Hepatocyte (in vitro differentiated cells): ENCODE results near the gene RPS6KC1. TPM values are rescaled to one million over a fixed set of nuclear protein-coding genes. Genes with fewer than 3 reads are reported as not detected.

Experiments
- DNase-seq: peaks from one replicate; pipeline ENCODE4 v3.0.0-alpha.2; 2016; ENCODE audit warnings: low spot score
- H2AFZ ChIP-seq: fragments of 200-600 bp; sonication (generic); 2 replicates; pipeline ENCODE4 v1.6.0; 2016; ENCODE audit warnings: antibody characterized with exemption, mild to moderate bottlenecking
- H3K27ac ChIP-seq: fragments of 200-600 bp; sonication (generic); 2 replicates; pipeline ENCODE4 v1.5.1; 2016; ENCODE audit warnings: mild to moderate bottlenecking
- H3K27me3 ChIP-seq: fragments of 200-600 bp; sonication (generic); 2 replicates; pipeline ENCODE4 v1.6.1; 2016
- H3K36me3 ChIP-seq: fragments of 200-600 bp; sonication (generic); replicated peaks from 2 replicates; pipeline ENCODE4 v1.5.1; 2016; ENCODE audit warnings: low read depth; ENCODE audit not compliant: insufficient read depth
- H3K4me1 ChIP-seq: fragments of 200-600 bp; sonication (generic); 2 replicates; pipeline ENCODE4 v1.5.1; 2016; ENCODE audit warnings: mild to moderate bottlenecking, moderate library complexity; ENCODE audit not compliant: insufficient read depth
- H3K4me2 ChIP-seq: fragments of 200-600 bp; sonication (generic); 2 replicates; pipeline ENCODE4 v1.6.0; 2016
- H3K4me3 ChIP-seq: fragments of 200-600 bp; sonication (generic); 2 replicates; pipeline ENCODE4 v1.5.1; 2016; ENCODE audit warnings: mild to moderate bottlenecking
- H3K79me2 ChIP-seq: fragments of 200-600 bp; sonication (generic); 2 replicates; pipeline ENCODE4 v1.6.0; 2017; ENCODE audit warnings: mild to moderate bottlenecking
- H3K9me2 ChIP-seq: fragments of 200-600 bp; sonication (generic); replicated peaks from 2 replicates; pipeline ENCODE4 v1.6.0; 2017; ENCODE audit warnings: mild to moderate bottlenecking; ENCODE audit not compliant: insufficient read depth
- H3K9me3 ChIP-seq: fragments of 200-600 bp; sonication (generic); 2 replicates; pipeline ENCODE4 v1.5.1; 2016; ENCODE audit warnings: low read depth, mild to moderate bottlenecking
- H4K20me1 ChIP-seq: fragments of 200-600 bp; sonication (generic); 2 replicates; pipeline ENCODE4 v1.6.0; 2016; ENCODE audit warnings: mild to moderate bottlenecking; ENCODE audit not compliant: insufficient read depth, poor library complexity, severe bottlenecking
- CTCF ChIP-seq: fragments of 200-600 bp; sonication (generic); IDR thresholded peaks from 2 replicates; pipeline ENCODE4 v1.5.1; 2016; ENCODE audit warnings: antibody characterized with exemption, mild to moderate bottlenecking; ENCODE audit not compliant: poor library complexity
- EZH2 ChIP-seq: fragments of 200-600 bp; sonication (generic); IDR thresholded peaks from 2 replicates; pipeline ENCODE4 v1.6.1; 2016; ENCODE audit warnings: antibody characterized with exemption, mild to moderate bottlenecking, borderline replicate concordance
- EZH2phosphoT487 ChIP-seq: fragments of 200-600 bp; sonication (generic); IDR thresholded peaks from one replicate; pipeline ENCODE4 v1.6.1; 2018; ENCODE audit warnings: antibody characterized with exemption, mild to moderate bottlenecking, low read depth, moderate library complexity; ENCODE audit not compliant: unreplicated experiment, severe bottlenecking
- WGBS: methylation state at CpG from one replicate; pipeline ENCODE4 v1.1.6; 2016; ENCODE audit warnings: low lambda C conversion rate; ENCODE audit errors: missing lambda C conversion rate; 5-methylcytosine and 5-hydroxymethylcytosine counted together
- polyA plus RNA-seq: library from polyadenylated mRNA; unstranded; fragments of >200 nt; fragmentation: Nextera tagmentation; extraction: Ambion mirVana; gene quantifications from 2 replicates; pipeline ENCODE4 v1.2.1, GENCODE V29; 2016
- total RNA-seq: library from RNA; depleted of rRNA; stranded (reverse); fragments of >200 nt; gene quantifications from 2 replicates; pipeline ENCODE4 v1.2.3, GENCODE V29; 2014

The RPS6KC1 gene
- total and polyA plus RNA-seq, 2 experiments from 2014 or later, result 10.0 to 26.9 TPM

GRCh38 chr1:213014642-213015041 lies 36.4 kb upstream of the RPS6KC1 start:
- H3K9me2 ChIP-seq, result no peaks in the 10 kb centered on the region
- no peak for TF ChIP-seq EZH2phosphoT487
- no peak for TF ChIP-seq EZH2
- no peak for TF ChIP-seq CTCF
- DNase-seq, result peak; percentile 15
- WGBS, result 25% methylated on average over 7 of the region's 7 CpGs
- peak overlapping the region; percentile 63 for H2AFZ ChIP-seq
- H3K9me3 ChIP-seq, result no peaks in the 10 kb centered on the region
- H3K4me2 ChIP-seq, result peak overlapping the region; percentile 83
- H3K4me1 ChIP-seq, result peaks cover 8% of the 10 kb centered on the region
- peak overlapping the region; percentile 86 for H3K27ac ChIP-seq
- H3K36me3 ChIP-seq, result no peaks in the 10 kb centered on the region
- no peaks in the 10 kb centered on the region for H4K20me1 ChIP-seq
- peak overlapping the region; percentile 50 for H3K4me3 ChIP-seq
- H3K79me2 ChIP-seq, result peaks cover 48% of the 10 kb centered on the region
- H3K27me3 ChIP-seq, result no peaks in the 10 kb centered on the region

- TF ChIP-seq EZH2phosphoT487, result no peak
- TF ChIP-seq CTCF, result no peak
- TF ChIP-seq EZH2, result no peak
- Histone ChIP-seq H3K9me3 (no peaks in the 10 kb centered on the region), H2AFZ (peak within 1 kb of the TSS; percentile 81), H3K36me3 (no peaks in the 10 kb centered on the region), H3K9me2 (no peaks in the 10 kb centered on the region), H3K4me2 (peak within 1 kb of the TSS; percentile 83), H3K4me3 (peak within 1 kb of the TSS; percentile 50), H3K27me3 (no peaks in the 10 kb centered on the region), H4K20me1 (no peaks in the 10 kb centered on the region), H3K79me2 (peaks cover 43% of the 10 kb centered on the region), H3K27ac (peak within 1 kb of the TSS; percentile 86), H3K4me1 (peaks cover 8% of the 10 kb centered on the region)
- under 1% methylated on average over 45 of the region's 66 CpGs for WGBS
- DNase-seq, result peak; percentile 97
These were observed 35.7 kb upstream of the RPS6KC1 start, which contains the start of gene ANGEL2 for GRCh38 chr1:213015099-213016050. Gene ANGEL2, minus strand, starts transcription at chr1:213015867. Its CDS starts 196 bp downstream, at chr1:213015671.

GRCh38 chr1:213017447-213018273 lies 33.4 kb upstream of the RPS6KC1 start:
- Histone ChIP-seq H3K27ac (no peak overlapping the region), H2AFZ (no peak overlapping the region), H3K4me3 (no peak overlapping the region), H3K4me2 (no peak overlapping the region), H3K4me1 (peaks cover 8% of the 10 kb centered on the region), H3K9me2 (no peaks in the 10 kb centered on the region), H4K20me1 (no peaks in the 10 kb centered on the region), H3K9me3 (no peaks in the 10 kb centered on the region), H3K79me2 (peaks cover 22% of the 10 kb centered on the region), H3K36me3 (no peaks in the 10 kb centered on the region), H3K27me3 (no peaks in the 10 kb centered on the region)
- 94% methylated on average over 9 of the region's 9 CpGs for whole genome bisulfite sequencing
- no peak for DNase-seq
- TF ChIP-seq EZH2phosphoT487, result no peak
- no peak for TF ChIP-seq EZH2
- no peak for TF ChIP-seq CTCF
